Lung (tissue), 12 donors: ENCODE measurements around the gene GLIS1. TPM values are rescaled to one million over a fixed set of nuclear protein-coding genes. Genes with fewer than 3 reads are reported as not detected.

Source experiments
- ATAC-seq: fragments of 200-7000 bp; cut with Tn5 transposase; one replicate; pipeline ENCODE4 v1.9.1; 2020; ENCODE audit warnings: moderate number of reproducible peaks; ENCODE audit not compliant: insufficient read depth, low FRiP score
- DNase-seq, 3 donors: peaks; one replicate each; pipeline ENCODE4 v3.0.0-alpha.2; 2013 to 2017
- H3K27ac ChIP-seq, 2 donors: one replicate each; pipeline ENCODE4 v1.5.1; 2013; ENCODE audit warnings: mild to moderate bottlenecking in 2 of 2, moderate library complexity in 2 of 2, control low read depth in 1 of 2, inconsistent platforms in 1 of 2, low read depth in 1 of 2, low read length in 1 of 2
- H3K27me3 ChIP-seq, 3 donors: one replicate each; pipeline ENCODE4 v1.5.1; 2013; ENCODE audit warnings: low read length in 2 of 3; ENCODE audit not compliant: control insufficient read depth in 3 of 3, insufficient read depth in 3 of 3
- H3K36me3 ChIP-seq, 4 donors: one replicate each; pipeline ENCODE4 v1.5.1; 2013; ENCODE audit warnings: low read length in 4 of 4, mild to moderate bottlenecking in 1 of 4, moderate library complexity in 1 of 4; ENCODE audit not compliant: control insufficient read depth in 4 of 4, insufficient read depth in 4 of 4
- H3K4me1 ChIP-seq, 5 donors: one replicate each; pipeline ENCODE4 v1.5.1; 2013; ENCODE audit warnings: low read length in 5 of 5, mild to moderate bottlenecking in 2 of 5, moderate library complexity in 1 of 5; ENCODE audit not compliant: control insufficient read depth in 5 of 5, insufficient read depth in 5 of 5
- H3K4me3 ChIP-seq: one replicate; pipeline ENCODE4 v1.5.1; 2013; ENCODE audit warnings: mild to moderate bottlenecking, control low read depth, moderate library complexity
- H3K9ac ChIP-seq, 2 donors: one replicate each; pipeline ENCODE4 v1.5.1; 2013; ENCODE audit warnings: low read length in 2 of 2, control low read depth in 1 of 2; ENCODE audit not compliant: insufficient read depth in 1 of 2
- H3K9me3 ChIP-seq, 4 donors: one replicate each; pipeline ENCODE4 v1.5.1; 2013; ENCODE audit warnings: low read length in 3 of 4, mild to moderate bottlenecking in 1 of 4, moderate library complexity in 1 of 4; ENCODE audit not compliant: control insufficient read depth in 4 of 4, insufficient read depth in 3 of 4
- WGBS, 2 donors: extraction: QIAGEN DNeasy Blood & Tissue Kit; methylation state at CpG; one replicate each; pipeline ENCODE4 v1.1.7; 2013; 5-methylcytosine and 5-hydroxymethylcytosine counted together
- polyA plus RNA-seq, 2 donors: library from polyadenylated mRNA; stranded (reverse); fragments of 200-250 nt; gene quantifications; one replicate each; pipeline ENCODE4 v1.2.1, GENCODE V29; 2013
- total RNA-seq, 2 donors: library from RNA; depleted of rRNA in 1 of 2; stranded (reverse); fragments of >200 nt in 1 of 2; gene quantifications; one replicate each; pipeline ENCODE4 v1.2.1, GENCODE V29; 2014 to 2021
- TF ChIP-seq, protein P1 (sequence below): IDR thresholded peaks from 2 replicates; pipeline ENCODE4 v1.5.1; 2012; ENCODE audit warnings: mild to moderate bottlenecking; ENCODE audit errors: control extremely low read depth, extremely low read depth
- donor health status: control.
- donor health status: control.
- donor health status: Bipolar disorder and iron deficiency.
- donor health status: healthy.
- donor health status: DM: yes; HTN: yes; CAD: no.

Gene GLIS1
- total and polyA plus RNA-seq, 4 donors: 0.05 to 0.18 (median 0.17) TPM; not detected in 1

DNA sequence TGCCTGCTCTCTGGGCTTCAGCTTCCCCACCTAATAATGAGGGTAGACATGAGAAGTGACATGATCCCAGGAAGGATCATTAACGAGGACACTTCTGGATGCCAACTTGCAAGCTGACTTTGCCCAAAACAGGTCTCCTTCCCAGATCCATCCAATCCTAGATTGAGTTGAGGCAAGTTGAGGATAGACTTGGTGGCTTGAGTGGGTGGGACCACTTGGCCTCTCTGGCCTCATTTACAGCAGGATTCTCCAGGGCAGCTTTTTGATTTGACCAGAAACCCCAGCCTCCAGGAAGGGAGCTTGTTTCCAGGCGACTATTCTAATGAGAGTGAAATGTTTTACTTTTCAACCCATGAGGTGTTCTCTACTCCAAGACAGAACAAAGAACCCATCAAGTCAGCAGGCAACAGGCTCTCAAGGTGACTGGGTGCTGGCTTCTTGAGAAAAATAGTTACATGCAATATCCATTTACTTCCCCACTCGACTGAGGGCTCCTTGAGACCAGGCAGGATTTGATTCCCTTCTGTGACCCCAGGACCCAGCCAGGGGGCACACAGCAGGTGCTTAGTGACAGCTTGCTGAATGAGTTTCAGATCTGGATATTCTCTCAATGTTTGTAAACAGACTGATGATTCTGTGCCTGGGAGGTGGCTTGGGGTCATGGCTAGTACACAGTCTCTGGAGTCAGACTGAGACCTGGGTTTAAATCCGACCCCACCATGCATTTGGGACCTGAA is 151.5 kb downstream of the GLIS1 start:
- no peaks in the 10 kb centered on the region for H3K9me3 ChIP-seq
- WGBS, 2 donors: 72 to 87% methylated on average over 4 of the region's 4 CpGs
- H3K4me1 ChIP-seq: peaks cover 0 to 13% (median under 1%) of the 10 kb centered on the region in 5 donors
- H3K27ac ChIP-seq: no peak overlapping the region
- no peaks in the 10 kb centered on the region for H3K36me3 ChIP-seq
- ATAC-seq (no peak), DNase-seq (no peak)
- H3K4me3 ChIP-seq: no peak overlapping the region
- H3K27me3 ChIP-seq: no peaks in the 10 kb centered on the region
- TF ChIP-seq, protein P1, sequence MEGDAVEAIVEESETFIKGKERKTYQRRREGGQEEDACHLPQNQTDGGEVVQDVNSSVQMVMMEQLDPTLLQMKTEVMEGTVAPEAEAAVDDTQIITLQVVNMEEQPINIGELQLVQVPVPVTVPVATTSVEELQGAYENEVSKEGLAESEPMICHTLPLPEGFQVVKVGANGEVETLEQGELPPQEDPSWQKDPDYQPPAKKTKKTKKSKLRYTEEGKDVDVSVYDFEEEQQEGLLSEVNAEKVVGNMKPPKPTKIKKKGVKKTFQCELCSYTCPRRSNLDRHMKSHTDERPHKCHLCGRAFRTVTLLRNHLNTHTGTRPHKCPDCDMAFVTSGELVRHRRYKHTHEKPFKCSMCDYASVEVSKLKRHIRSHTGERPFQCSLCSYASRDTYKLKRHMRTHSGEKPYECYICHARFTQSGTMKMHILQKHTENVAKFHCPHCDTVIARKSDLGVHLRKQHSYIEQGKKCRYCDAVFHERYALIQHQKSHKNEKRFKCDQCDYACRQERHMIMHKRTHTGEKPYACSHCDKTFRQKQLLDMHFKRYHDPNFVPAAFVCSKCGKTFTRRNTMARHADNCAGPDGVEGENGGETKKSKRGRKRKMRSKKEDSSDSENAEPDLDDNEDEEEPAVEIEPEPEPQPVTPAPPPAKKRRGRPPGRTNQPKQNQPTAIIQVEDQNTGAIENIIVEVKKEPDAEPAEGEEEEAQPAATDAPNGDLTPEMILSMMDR: no peak
- H3K9ac ChIP-seq: no peak overlapping the region

- Histone ChIP-seq H3K4me3 (no peak overlapping the region), H3K9me3 (no peaks in the 10 kb centered on the region), H3K36me3 (no peaks in the 10 kb centered on the region), H3K27me3 (no peaks in the 10 kb centered on the region), H3K9ac (no peak overlapping the region), H3K4me1 (peaks cover 0 to 13% (median 0%) of the 10 kb centered on the region in 5 donors), H3K27ac (no peak overlapping the region)
- 84 to 87% methylated on average over 2 of the region's 2 CpGs for WGBS, 2 donors
- ATAC-seq (no peak), DNase-seq (no peak)
- TF ChIP-seq, protein P1: no peak
These were observed 152.2 kb downstream of the GLIS1 start for GRCh38 chr1:53586765-53587164.

GRCh38 chr1:53585565-53585964 is 153.4 kb downstream of the GLIS1 start:
- no peak for DNase-seq
- Histone ChIP-seq H3K4me3 (no peak overlapping the region), H3K9ac (no peak overlapping the region), H3K27ac (no peak overlapping the region), H3K27me3 (no peaks in the 10 kb centered on the region), H3K9me3 (no peaks in the 10 kb centered on the region), H3K36me3 (no peaks in the 10 kb centered on the region), H3K4me1 (peaks cover 0 to 7% (median 0%) of the 10 kb centered on the region in 5 donors)
- 88 to 93% methylated on average over 1 of the region's 1 CpG for WGBS, 2 donors
- ATAC-seq: no peak
- TF ChIP-seq, protein P1: no peak
